ENCODE results near the gene DR1.

GRCh38 chr1:93416183-93416582, 70.5 kb downstream of the DR1 start:
- TF ChIP-seq, protein P1, sequence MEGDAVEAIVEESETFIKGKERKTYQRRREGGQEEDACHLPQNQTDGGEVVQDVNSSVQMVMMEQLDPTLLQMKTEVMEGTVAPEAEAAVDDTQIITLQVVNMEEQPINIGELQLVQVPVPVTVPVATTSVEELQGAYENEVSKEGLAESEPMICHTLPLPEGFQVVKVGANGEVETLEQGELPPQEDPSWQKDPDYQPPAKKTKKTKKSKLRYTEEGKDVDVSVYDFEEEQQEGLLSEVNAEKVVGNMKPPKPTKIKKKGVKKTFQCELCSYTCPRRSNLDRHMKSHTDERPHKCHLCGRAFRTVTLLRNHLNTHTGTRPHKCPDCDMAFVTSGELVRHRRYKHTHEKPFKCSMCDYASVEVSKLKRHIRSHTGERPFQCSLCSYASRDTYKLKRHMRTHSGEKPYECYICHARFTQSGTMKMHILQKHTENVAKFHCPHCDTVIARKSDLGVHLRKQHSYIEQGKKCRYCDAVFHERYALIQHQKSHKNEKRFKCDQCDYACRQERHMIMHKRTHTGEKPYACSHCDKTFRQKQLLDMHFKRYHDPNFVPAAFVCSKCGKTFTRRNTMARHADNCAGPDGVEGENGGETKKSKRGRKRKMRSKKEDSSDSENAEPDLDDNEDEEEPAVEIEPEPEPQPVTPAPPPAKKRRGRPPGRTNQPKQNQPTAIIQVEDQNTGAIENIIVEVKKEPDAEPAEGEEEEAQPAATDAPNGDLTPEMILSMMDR (IDR thresholded peaks at IDR 0.05) = no peak
- TF ChIP-seq ZFX (IDR thresholded peaks at IDR 0.05; ENCODE audit: borderline replicate concordance) = no peak

Data from 22Rv1 (cell line).